HEK293T (cell line): ENCODE data around the gene RWDD2A.

Experiments
- ARNT ChIP-seq: fragments of 450-650 bp; IDR thresholded peaks from 2 replicates; pipeline ENCODE4 v1.6.1; 2017; ENCODE audit warnings: mild to moderate bottlenecking
- BHLHE40 ChIP-seq: fragments of 450-650 bp; IDR thresholded peaks from 2 replicates; pipeline ENCODE4 v1.6.1; 2016; ENCODE audit warnings: mild to moderate bottlenecking, moderate library complexity, borderline replicate concordance
- CTBP1 ChIP-seq: fragments of 450-650 bp; IDR thresholded peaks from 2 replicates; pipeline ENCODE4 v1.6.1; 2016; ENCODE audit warnings: borderline replicate concordance
- ELF4 ChIP-seq: fragments of 450-650 bp; IDR thresholded peaks from 2 replicates; pipeline ENCODE4 v1.6.1; 2017; ENCODE audit warnings: antibody characterized with exemption
- FOXA1 ChIP-seq: fragments of 450-650 bp; IDR thresholded peaks from 2 replicates; pipeline ENCODE4 v1.6.1; 2016; ENCODE audit warnings: mild to moderate bottlenecking
- FOXK2 ChIP-seq: fragments of 450-650 bp; IDR thresholded peaks from 2 replicates; pipeline ENCODE4 v1.6.1; 2016; ENCODE audit warnings: mild to moderate bottlenecking
- FOXM1 ChIP-seq: fragments of 450-650 bp; IDR thresholded peaks from 2 replicates; pipeline ENCODE4 v1.6.1; 2017; ENCODE audit warnings: mild to moderate bottlenecking, borderline replicate concordance
- HDGF ChIP-seq: fragments of 450-650 bp; IDR thresholded peaks from 2 replicates; pipeline ENCODE4 v1.6.1; 2017; ENCODE audit warnings: antibody characterized with exemption, borderline replicate concordance
- L3MBTL2 ChIP-seq: fragments of 450-650 bp; conservative IDR thresholded peaks from 2 replicates; pipeline ENCODE4 v1.6.1; 2016; ENCODE audit warnings: mild to moderate bottlenecking
- SP1 ChIP-seq: fragments of 450-650 bp; IDR thresholded peaks from 2 replicates; pipeline ENCODE4 v1.6.1; 2017
- TARDBP ChIP-seq: fragments of 450-650 bp; IDR thresholded peaks from 2 replicates; pipeline ENCODE4 v1.6.1; 2016
- ZNF384 ChIP-seq: fragments of 450-650 bp; IDR thresholded peaks from 2 replicates; pipeline ENCODE4 v1.6.1; 2016

DNA sequence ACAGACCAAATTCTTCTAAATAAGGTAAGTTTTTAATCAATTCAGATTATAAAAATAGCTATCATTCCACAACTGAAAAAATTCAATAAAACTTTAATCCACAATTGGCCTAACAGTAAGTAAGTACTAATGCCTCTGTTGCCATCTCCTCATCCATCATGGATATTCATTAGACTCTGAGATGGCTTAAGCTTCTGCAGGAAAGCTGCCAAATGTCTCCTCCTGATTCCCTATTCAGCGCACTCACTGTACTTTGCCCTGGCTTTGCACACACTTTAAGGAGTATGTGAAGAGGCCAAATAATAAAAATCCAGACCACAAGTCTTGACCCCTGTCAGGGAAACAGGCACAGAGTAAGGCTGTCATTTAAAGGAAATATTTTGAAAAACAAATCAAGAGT lies 23.6 kb upstream of the RWDD2A start:
- no peak for TF ChIP-seq ELF4
- no peak for TF ChIP-seq SP1
- TF ChIP-seq ARNT = no peak
- no peak for TF ChIP-seq FOXM1
- TF ChIP-seq HDGF = no peak
- no peak for TF ChIP-seq ZNF384
- no peak for TF ChIP-seq BHLHE40
- TF ChIP-seq CTBP1 = no peak
- no peak for TF ChIP-seq TARDBP
- no peak for TF ChIP-seq FOXA1
- TF ChIP-seq L3MBTL2 = no peak
- TF ChIP-seq FOXK2 = no peak
